NT2/D1 (cell line): ENCODE measurements around the gene RHCG.

Experiments
- DNase-seq: peaks from one replicate; pipeline ENCODE4 v3.0.0-alpha.2; 2011; ENCODE audit warnings: low read depth, low spot score
- H3K27me3 ChIP-seq: 2 replicates; pipeline ENCODE4 v1.6.0; 2011; ENCODE audit warnings: mild to moderate bottlenecking; ENCODE audit not compliant: insufficient read length, insufficient read depth
- H3K36me3 ChIP-seq: 2 replicates; pipeline ENCODE4 v1.6.1; 2011; ENCODE audit warnings: mild to moderate bottlenecking, low read length, mixed read lengths; ENCODE audit not compliant: insufficient read depth, insufficient read length
- H3K4me1 ChIP-seq: 2 replicates; pipeline ENCODE4 v1.5.1; 2011; ENCODE audit not compliant: insufficient read depth, insufficient read length
- H3K4me3 ChIP-seq: 2 replicates; pipeline ENCODE4 v1.5.1; 2011; ENCODE audit warnings: low read depth; ENCODE audit not compliant: insufficient read length
- H3K9ac ChIP-seq: 2 replicates; pipeline ENCODE4 v1.6.0; 2011; ENCODE audit warnings: low read depth; ENCODE audit not compliant: insufficient read length
- H3K9me3 ChIP-seq: 2 replicates; pipeline ENCODE4 v1.5.1; 2011; ENCODE audit warnings: mild to moderate bottlenecking, low read length; ENCODE audit not compliant: insufficient read depth
- SUZ12 ChIP-seq: IDR thresholded peaks from 2 replicates; pipeline ENCODE4 v1.6.1; 2011; ENCODE audit not compliant: insufficient read length, insufficient read depth; ENCODE audit errors: extremely low read depth
- YY1 ChIP-seq: IDR thresholded peaks from 2 replicates; pipeline ENCODE4 v1.6.1; 2011; ENCODE audit not compliant: insufficient read length, insufficient read depth
- ZNF274 ChIP-seq: IDR thresholded peaks from 2 replicates; pipeline ENCODE4 v1.6.1; 2011; ENCODE audit warnings: mild to moderate bottlenecking, low read depth, low read length

Gene RHCG

DNA sequence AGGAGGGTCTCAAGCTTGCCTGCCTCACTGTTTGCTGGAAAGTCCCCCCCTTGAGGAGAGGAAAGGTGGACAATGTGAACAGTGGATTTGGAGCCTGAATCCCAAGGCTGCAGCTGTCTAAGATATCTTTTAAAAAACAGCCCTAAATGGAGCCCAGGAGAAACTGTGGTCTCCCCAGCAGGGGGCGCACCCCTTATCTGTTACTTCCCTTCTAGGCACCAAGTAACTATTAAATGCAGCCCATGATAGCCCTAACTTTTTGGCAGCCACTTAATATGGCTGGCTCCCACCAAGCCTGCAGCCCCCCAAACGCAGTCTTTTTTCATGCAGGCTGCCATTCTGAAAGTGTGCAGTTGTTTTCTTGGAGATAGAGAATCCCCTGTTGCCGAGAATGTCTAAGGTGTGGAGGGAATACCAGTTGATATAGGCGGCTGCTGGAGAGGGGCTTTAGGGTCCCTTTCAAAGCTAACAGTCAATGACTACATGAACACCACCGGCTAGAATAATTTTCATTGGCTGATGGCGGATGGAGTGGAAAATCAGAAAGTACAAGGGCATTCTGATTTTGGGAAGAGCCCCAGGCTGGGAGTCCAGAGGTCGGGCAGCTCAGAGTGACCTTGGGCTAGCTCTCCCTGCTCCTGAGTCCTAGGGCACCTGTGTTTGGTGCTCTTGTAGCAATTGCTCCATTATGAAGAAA, 1.3 kb downstream of the RHCG start:
- Histone ChIP-seq H3K4me3 (no peak overlapping the region), H3K4me1 (peaks cover 13% of the 10 kb centered on the region), H3K9me3 (no peaks in the 10 kb centered on the region), H3K9ac (no peak overlapping the region), H3K27me3 (peaks cover 46% of the 10 kb centered on the region), H3K36me3 (no peaks in the 10 kb centered on the region)
- no peak for DNase-seq
- TF ChIP-seq YY1 = no peak
- TF ChIP-seq SUZ12 = no peak
- no peak for TF ChIP-seq ZNF274

DNA sequence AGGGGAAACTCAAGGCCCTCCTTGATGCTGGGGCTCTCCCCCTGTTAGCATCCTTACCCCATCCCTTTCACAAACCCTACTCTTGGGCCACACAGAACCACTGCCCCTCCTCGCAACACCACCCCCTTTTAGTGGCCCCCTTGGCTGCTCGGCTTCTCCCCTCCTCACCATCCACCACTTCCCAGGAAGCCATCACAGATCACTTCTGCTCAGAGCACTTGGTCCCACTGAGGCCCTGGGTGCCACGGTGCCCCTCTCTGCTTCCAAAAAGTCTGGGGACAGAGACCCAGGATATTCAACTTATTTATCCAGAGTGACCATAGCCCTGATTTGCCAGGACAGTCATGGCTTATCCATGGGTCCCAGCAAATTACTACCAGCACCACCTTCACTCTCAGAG, 2.4 kb downstream of the RHCG start:
- Histone ChIP-seq H3K36me3 (no peaks in the 10 kb centered on the region), H3K9ac (no peak overlapping the region), H3K4me3 (no peak overlapping the region), H3K4me1 (peaks cover 13% of the 10 kb centered on the region), H3K9me3 (no peaks in the 10 kb centered on the region), H3K27me3 (peaks cover 46% of the 10 kb centered on the region)
- DNase-seq = no peak
- TF ChIP-seq SUZ12 (no peak), YY1 (no peak), ZNF274 (no peak)

DNA sequence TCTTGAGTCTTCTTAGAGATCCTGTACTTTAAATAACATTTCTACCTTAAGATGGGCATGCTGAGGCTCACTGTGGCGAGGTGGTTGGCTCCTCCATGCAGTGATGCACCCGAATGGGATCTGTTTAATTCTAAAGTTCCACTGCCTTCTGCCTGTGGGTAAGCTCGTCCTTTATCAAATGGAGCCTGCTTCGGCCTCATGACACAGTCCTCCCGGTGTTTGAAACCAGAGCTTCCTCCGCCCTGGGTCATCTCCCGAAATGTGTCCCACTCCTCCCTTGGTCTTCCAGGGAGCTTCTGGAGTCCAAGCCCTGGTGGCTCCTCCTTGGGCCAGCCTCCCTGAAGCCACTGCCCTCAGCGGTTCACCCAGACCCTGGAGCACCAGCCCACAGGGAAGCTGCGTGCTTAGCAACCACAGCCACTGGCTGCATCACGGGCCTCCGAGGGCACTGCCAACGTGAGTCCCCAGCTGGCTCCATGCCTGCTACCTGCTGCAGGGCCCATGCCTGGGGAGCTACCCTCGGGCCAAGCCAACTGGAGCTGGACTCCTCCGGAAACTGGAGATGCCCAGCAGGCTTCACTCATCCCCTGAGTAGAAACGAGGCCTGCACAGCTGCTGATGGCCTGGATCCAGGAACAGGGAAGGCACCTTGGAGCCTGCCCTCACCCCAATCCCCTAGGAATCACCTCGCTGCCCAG, 3.3 kb downstream of the RHCG start:
- H3K9ac ChIP-seq = no peak overlapping the region
- no peak overlapping the region for H3K4me3 ChIP-seq
- TF ChIP-seq YY1 = no peak
- TF ChIP-seq ZNF274 = no peak
- no peak for TF ChIP-seq SUZ12
- no peaks in the 10 kb centered on the region for H3K36me3 ChIP-seq
- H3K4me1 ChIP-seq = peaks cover 13% of the 10 kb centered on the region
- peaks cover 46% of the 10 kb centered on the region for H3K27me3 ChIP-seq
- DNase-seq = no peak
- H3K9me3 ChIP-seq = no peaks in the 10 kb centered on the region

DNA sequence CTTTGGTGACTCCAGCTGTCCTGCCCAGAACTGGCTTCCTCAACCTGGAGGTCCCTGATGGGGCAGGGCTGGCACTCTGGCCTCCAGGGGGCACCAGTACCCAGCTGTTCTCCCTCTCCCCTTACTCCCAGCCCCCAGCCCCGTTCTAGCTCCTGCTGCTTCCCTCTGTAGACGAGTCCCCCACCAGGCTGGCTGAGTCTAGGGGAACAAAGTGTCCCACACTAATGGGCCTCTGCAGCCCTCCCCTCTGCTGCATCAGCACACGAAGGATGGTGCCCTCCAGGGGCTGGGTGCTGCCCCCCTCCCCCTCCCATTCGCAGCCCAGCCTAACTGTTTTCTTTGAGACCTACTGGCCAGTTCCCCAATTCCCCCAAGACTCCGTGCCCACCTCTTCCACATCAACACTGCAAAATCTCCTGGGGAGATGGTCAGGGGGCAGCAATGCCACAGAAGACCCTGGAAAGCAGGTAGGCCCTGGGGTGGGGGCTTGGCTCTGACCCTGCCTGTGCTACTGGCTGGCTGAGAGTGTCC, 4.2 kb downstream of the RHCG start:
- TF ChIP-seq SUZ12 (no peak), YY1 (no peak), ZNF274 (no peak)
- H3K4me1 ChIP-seq = peaks cover 13% of the 10 kb centered on the region
- no peak overlapping the region for H3K9ac ChIP-seq
- H3K4me3 ChIP-seq = no peak overlapping the region
- H3K9me3 ChIP-seq = no peaks in the 10 kb centered on the region
- no peak for DNase-seq
- H3K27me3 ChIP-seq = peaks cover 42% of the 10 kb centered on the region
- H3K36me3 ChIP-seq = no peaks in the 10 kb centered on the region

DNA sequence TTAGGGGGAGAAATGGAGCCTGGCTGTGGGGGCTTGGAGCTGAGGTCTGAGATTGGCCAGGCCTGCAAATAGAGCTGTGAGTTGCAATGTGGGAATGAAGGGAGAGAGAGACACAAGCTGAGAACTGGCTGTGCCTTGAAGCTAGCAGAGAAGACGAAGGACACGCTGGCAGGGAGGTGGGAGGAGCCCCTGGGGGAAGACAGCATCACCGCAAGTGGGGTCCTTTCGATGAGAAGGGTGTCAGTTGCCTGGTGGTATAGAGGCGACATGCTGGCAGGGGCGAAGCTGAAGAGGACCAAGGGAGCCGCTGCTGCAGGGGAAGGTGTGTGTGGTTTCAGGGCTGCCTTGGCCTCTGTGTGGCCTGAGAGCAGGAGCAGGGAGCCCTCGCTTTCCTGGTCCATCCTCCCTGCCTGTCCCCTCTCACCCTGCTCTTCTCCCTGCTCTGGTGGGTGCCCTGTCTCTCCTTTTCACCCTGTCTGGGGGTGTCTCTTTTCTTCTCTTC, 5.5 kb downstream of the RHCG start:
- TF ChIP-seq ZNF274 (no peak), SUZ12 (no peak), YY1 (no peak)
- Histone ChIP-seq H3K4me1 (peaks cover 11% of the 10 kb centered on the region), H3K9ac (no peak overlapping the region), H3K36me3 (no peaks in the 10 kb centered on the region), H3K27me3 (peaks cover 29% of the 10 kb centered on the region), H3K4me3 (no peak overlapping the region), H3K9me3 (no peaks in the 10 kb centered on the region)
- no peak for DNase-seq

DNA sequence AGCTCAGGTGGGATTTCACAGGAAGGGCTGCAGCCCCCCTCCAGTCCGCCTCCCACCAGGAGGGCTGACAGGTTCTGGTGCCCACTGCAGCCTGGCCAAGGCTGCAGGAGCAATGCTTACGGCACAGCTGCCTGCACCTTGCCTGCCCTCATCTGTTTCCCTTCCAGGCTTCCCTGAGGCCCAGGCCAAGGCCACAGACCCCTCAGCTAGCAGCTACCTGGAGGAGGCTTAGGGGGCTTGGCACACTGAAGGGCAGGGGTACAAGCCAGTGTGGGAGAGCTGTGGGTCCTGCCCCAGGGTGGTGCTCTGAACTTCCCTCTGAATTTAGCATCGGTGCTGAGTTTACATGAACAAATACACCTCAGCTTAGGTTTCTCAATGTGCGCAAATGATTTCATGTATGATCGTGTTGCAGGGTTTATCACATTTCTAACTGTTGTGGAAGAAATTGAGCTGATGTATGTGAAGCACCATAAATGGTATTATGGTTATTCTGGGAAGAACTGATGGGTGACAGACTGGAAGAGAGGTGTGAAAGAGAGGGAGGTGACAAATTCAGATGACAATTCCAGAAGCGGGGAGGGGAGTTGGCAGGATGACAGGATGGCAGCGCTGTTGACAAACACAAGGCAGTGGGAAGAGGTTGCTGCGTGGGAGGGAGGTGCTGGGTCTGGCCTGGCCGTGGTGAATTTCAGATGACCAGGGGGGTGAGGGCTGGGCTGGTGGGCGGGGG, 6.1 kb downstream of the RHCG start:
- no peaks in the 10 kb centered on the region for H3K36me3 ChIP-seq
- H3K27me3 ChIP-seq = peaks cover 22% of the 10 kb centered on the region
- H3K4me1 ChIP-seq = peaks cover 8% of the 10 kb centered on the region
- H3K4me3 ChIP-seq = no peak overlapping the region
- no peak for TF ChIP-seq YY1
- TF ChIP-seq SUZ12 = no peak
- no peak for TF ChIP-seq ZNF274
- H3K9ac ChIP-seq = no peak overlapping the region
- no peak for DNase-seq
- no peaks in the 10 kb centered on the region for H3K9me3 ChIP-seq

DNA sequence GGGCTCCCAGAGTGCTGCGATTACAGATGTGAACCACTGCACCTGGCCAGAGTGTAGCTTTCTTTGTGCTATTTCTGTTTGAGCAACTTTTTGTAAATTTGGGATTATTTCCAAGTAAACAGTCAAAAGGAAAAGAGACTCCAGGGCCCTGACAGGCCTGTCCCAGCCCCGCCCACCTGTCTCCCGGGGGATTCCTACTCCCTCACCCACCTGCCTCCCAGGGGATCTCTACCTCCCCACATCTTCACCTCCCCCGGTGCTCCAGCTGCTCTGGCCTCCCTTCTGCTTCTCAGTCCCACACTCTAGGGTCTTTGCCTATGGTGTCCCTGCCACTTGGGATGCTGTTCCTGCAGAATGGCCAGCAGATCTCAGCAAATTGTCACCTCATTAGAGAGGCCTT, 7.0 kb downstream of the RHCG start:
- no peaks in the 10 kb centered on the region for H3K9me3 ChIP-seq
- H3K36me3 ChIP-seq = no peaks in the 10 kb centered on the region
- no peak overlapping the region for H3K4me3 ChIP-seq
- H3K9ac ChIP-seq = no peak overlapping the region
- no peak for TF ChIP-seq YY1
- no peak for TF ChIP-seq ZNF274
- TF ChIP-seq SUZ12 = no peak
- peaks cover 14% of the 10 kb centered on the region for H3K27me3 ChIP-seq
- H3K4me1 ChIP-seq = peaks cover 8% of the 10 kb centered on the region
- no peak for DNase-seq
